Esophagus squamous epithelium (tissue), 5 donors: ENCODE data around the gene F12. TPM values are rescaled to one million over a fixed set of nuclear protein-coding genes. Genes with fewer than 3 reads are reported as not detected.

Experiments
- DNase-seq: peaks from one replicate; lab custom pipeline; 2025; lab: John Stamatoyannopoulos, UW
- H3K27ac ChIP-seq, 4 donors: fragments of 200-600 bp; sonication (generic); one replicate each; pipeline ENCODE4 v1.5.1; 2016 to 2019; ENCODE audit warnings: mild to moderate bottlenecking in 1 of 4
- H3K27me3 ChIP-seq, 4 donors: fragments of 200-600 bp; sonication (generic); 1 replicate in 3 of 4; 2 replicates in 1 of 4; pipeline versions ENCODE4 v1.5.1 to v1.6.0; 2017 to 2021; ENCODE audit warnings: antibody characterized with exemption in 1 of 4
- H3K36me3 ChIP-seq, 3 donors: fragments of 200-600 bp; sonication (generic); one replicate each; pipeline ENCODE4 v1.5.1; 2016 to 2019
- H3K4me1 ChIP-seq, 3 donors: fragments of 200-600 bp; sonication (generic); one replicate each; pipeline ENCODE4 v1.5.1; 2017 to 2019
- H3K4me3 ChIP-seq, 4 donors: fragments of 200-600 bp; sonication (generic); 1 replicate in 3 of 4; 2 replicates in 1 of 4; pipeline ENCODE4 v1.5.1; 2016 to 2019; ENCODE audit warnings: mild to moderate bottlenecking in 2 of 4, moderate library complexity in 1 of 4
- H3K9me3 ChIP-seq, 3 donors: fragments of 200-600 bp; sonication (generic); one replicate each; pipeline ENCODE4 v1.5.1; 2016 to 2019
- CTCF ChIP-seq, 6 experiments: fragments of 450-650 bp in 4 of 6; fragments of 200-600 bp in 2 of 6; sonication (generic) in 2 of 6; IDR thresholded peaks; one replicate each; pipeline ENCODE4 v1.5.1; 2016 to 2019; ENCODE audit warnings: antibody characterized with exemption in 6 of 6, mild to moderate bottlenecking in 4 of 6, moderate library complexity in 4 of 6
- POLR2A ChIP-seq, 4 donors: fragments of 450-650 bp; IDR thresholded peaks; one replicate each; pipeline ENCODE4 v1.6.1; 2017; ENCODE audit warnings: antibody characterized with exemption in 4 of 4, mild to moderate bottlenecking in 4 of 4, moderate library complexity in 3 of 4
- WGBS, 2 donors: methylation state at CpG; one replicate each; pipeline ENCODE4 v1.1.5; 2018; 5-methylcytosine and 5-hydroxymethylcytosine counted together
- intact Hi-C: fragments of 100-400 bp; cut with DNase I; formaldehyde crosslinking; loops from one replicate; pipeline ENCODE4 v1.15.0; 2022
- total RNA-seq, 4 donors: library from RNA; depleted of rRNA; stranded (reverse); fragments of >200 nt; gene quantifications; one replicate each; pipeline ENCODE4 v1.1.0, GENCODE V29; 2016
- donor health status: DM: yes; HTN: yes; CAD: no.

Gene F12
- total RNA-seq, 4 donors from 2014 or later = 10.7 to 25.4 (median 19.6) TPM

- Histone ChIP-seq H3K27me3 (no peaks in the 10 kb centered on the region), H3K27ac (peak overlapping the region; percentile 86 to 93 (median 92)), H3K36me3 (peaks cover 0 to 4% (median 0%) of the 10 kb centered on the region in 3 donors), H3K4me1 (peaks cover 31 to 90% (median 54%) of the 10 kb centered on the region in 3 donors), H3K4me3 (peak overlapping the region in 2 of 4 donors; percentile 53 to 68), H3K9me3 (no peaks in the 10 kb centered on the region)
- 77 to 82% methylated on average over 5 to 6 of the region's 6 CpGs for whole genome bisulfite sequencing, 2 donors
- intact Hi-C loops = no loop called here
- no peak for TF ChIP-seq POLR2A (IDR thresholded peaks at IDR 0.05)
- no peak for TF ChIP-seq CTCF (IDR thresholded peaks at IDR 0.05)
- DNase-seq = no peak
These were observed 36.5 kb downstream of the F12 start for GRCh38 chr5:177372910-177373309.

- Histone ChIP-seq H3K27me3 (no peaks in the 10 kb centered on the region), H3K9me3 (no peaks in the 10 kb centered on the region), H3K4me3 (peak overlapping the region; percentile 45 to 68 (median 53)), H3K36me3 (peaks cover 0 to 4% (median 0%) of the 10 kb centered on the region in 3 donors), H3K4me1 (peaks cover 37 to 97% (median 59%) of the 10 kb centered on the region in 3 donors), H3K27ac (peak overlapping the region; percentile 86 to 93 (median 92))
- DNase-seq = no peak
- TF ChIP-seq CTCF (IDR thresholded peaks at IDR 0.05) = no peak
- TF ChIP-seq POLR2A (IDR thresholded peaks at IDR 0.05) = peak in 1 of 4 donors; percentile 8
- WGBS, 2 donors = 37 to 46% methylated on average over 2 to 3 of the region's 12 CpGs
- intact Hi-C loops = no loop called here
These were observed 37.1 kb downstream of the F12 start for GRCh38 chr5:177372034-177372896.

- intact Hi-C loops = no loop called here
- WGBS, 2 donors = 40 to 60% methylated on average over 14 to 15 of the region's 26 CpGs
- TF ChIP-seq POLR2A (IDR thresholded peaks at IDR 0.05) (peak in 1 of 4 donors; percentile 12), CTCF (IDR thresholded peaks at IDR 0.05) (no peak)
These were observed 38.0 kb downstream of the F12 start for GRCh38 chr5:177371120-177372033.

GRCh38 chr5:177370488-177371119 is 38.8 kb downstream of the F12 start:
- TF ChIP-seq POLR2A (IDR thresholded peaks at IDR 0.05) = no peak
- peak in 5 of 6 experiments; percentile 44 to 87 (median 70) for TF ChIP-seq CTCF (IDR thresholded peaks at IDR 0.05)
- Histone ChIP-seq H3K9me3 (no peaks in the 10 kb centered on the region), H3K27me3 (no peaks in the 10 kb centered on the region), H3K27ac (peak overlapping the region; percentile 86 to 93 (median 92)), H3K36me3 (peaks cover 0 to 4% (median 0%) of the 10 kb centered on the region in 3 donors), H3K4me3 (peak overlapping the region; percentile 45 to 68 (median 53)), H3K4me1 (peaks cover 51 to 100% (median 69%) of the 10 kb centered on the region in 3 donors)
- DNase-seq = no peak
- intact Hi-C loops = no loop called here
- no CpG with 5 or more reads among the region's 42 CpGs for WGBS, 2 donors

More at GRCh38 chr5:177371120-177372033, 38.0 kb downstream of the F12 start:
- H3K9me3 ChIP-seq = no peaks in the 10 kb centered on the region
- peaks cover 44 to 100% (median 62%) of the 10 kb centered on the region in 3 donors for H3K4me1 ChIP-seq
- H3K27me3 ChIP-seq = no peaks in the 10 kb centered on the region
- DNase-seq = no peak
- H3K36me3 ChIP-seq = peaks cover 0 to 4% (median 0%) of the 10 kb centered on the region in 3 donors
- peak overlapping the region; percentile 45 to 68 (median 53) for H3K4me3 ChIP-seq
- H3K27ac ChIP-seq = peak overlapping the region; percentile 86 to 93 (median 92)
